Epithelial cell of esophagus (primary cell): Measurements from ENCODE around the gene FLVCR2.
A peak's percentile ranks its signal among the peaks of the same experiment; 100 is the strongest.

ENCODE experiments used
- DNase-seq: peaks from one replicate; pipeline ENCODE4 v3.0.0; 2010; ENCODE audit warnings: low read depth
- H3K4me3 ChIP-seq: 2 replicates; pipeline ENCODE4 v1.5.1; 2011; ENCODE audit warnings: mild to moderate bottlenecking, low read length, control low read depth
- CTCF ChIP-seq: IDR thresholded peaks from 2 replicates; pipeline ENCODE4 v1.5.1; 2011; ENCODE audit warnings: low read depth, mild to moderate bottlenecking, low read length, control low read depth, inconsistent platforms; ENCODE audit not compliant: insufficient read depth; ENCODE audit errors: missing control alignments

The FLVCR2 gene

DNA sequence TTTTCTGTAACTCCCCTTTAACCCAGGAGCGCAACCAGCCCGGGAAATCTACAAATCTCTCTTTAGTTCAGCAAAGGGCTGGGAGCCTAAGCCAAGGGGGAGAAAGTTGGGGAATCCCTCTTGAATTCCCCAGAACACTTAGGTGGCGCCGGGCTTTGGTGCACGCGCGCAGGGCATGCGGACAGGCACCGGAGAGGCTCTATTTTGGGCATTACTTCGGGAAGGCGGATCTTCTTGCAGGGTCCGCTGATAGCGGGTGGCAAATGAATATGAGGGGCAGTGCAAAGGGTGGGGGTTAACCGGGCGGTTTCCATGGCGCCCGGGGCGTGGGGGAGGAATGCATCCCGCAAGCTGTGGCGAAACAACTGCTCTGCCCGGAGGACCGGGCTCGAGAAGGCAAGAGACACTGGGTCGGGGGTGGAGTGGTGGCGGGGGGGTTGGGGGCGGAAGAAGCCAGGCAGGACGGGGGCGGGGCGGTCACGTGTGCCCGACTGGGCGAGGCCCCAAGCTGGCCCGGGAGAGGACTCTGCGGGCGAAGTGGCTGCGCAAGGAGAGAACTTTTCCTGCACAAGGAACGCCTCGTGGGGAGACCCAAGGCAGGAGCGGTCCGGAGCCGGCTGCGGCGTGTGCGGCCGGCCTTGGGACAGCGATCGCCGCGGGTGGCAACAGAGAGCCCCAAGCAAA lies at the start of gene FLVCR2:
Gene FLVCR2 (plus strand): TSS at position 519 of the 684 bp plus-strand sequence. CDS start 353 bp downstream, outside the sequence.
- peak; percentile 62 for DNase-seq
- peak within 1 kb of the TSS; percentile 56 for H3K4me3 ChIP-seq
- TF ChIP-seq CTCF, result no peak

DNA sequence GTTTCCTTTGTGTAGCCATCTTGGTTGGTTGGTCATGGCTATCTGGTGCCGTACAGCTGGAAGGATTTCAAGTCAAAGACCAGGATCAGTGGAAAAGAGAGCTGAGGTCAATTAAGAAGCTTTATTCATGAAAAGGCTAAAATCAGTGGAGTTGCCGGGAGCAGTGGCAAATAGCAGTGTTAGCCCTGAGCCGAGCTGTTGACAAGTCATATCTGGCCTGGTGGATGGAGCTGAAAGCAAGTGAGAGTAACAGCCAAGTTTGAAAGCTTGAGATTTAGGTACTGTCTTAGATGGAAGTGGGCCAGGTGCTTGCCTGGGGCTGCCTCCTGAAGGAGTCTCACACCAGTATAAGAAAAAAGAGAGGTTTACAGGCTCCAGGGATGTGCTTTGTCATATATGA lies 47.2 kb upstream of the FLVCR2 start:
- H3K4me3 ChIP-seq, result no peak overlapping the region
- no peak for DNase-seq
- TF ChIP-seq CTCF, result no peak

- TF ChIP-seq CTCF, result no peak
- no peak overlapping the region for H3K4me3 ChIP-seq
- peak; percentile 35 for DNase-seq
Measured at GRCh38 chr14:75531660-75532317, 46.6 kb upstream of the FLVCR2 start.

- TF ChIP-seq CTCF, result no peak
- H3K4me3 ChIP-seq, result no peak overlapping the region
- DNase-seq, result no peak
Measured at GRCh38 chr14:75533791-75534555, 44.4 kb upstream of the FLVCR2 start.

- no peak for TF ChIP-seq CTCF
- H3K4me3 ChIP-seq, result no peak overlapping the region
- DNase-seq, result no peak
Measured at GRCh38 chr14:75535164-75535898, 43.1 kb upstream of the FLVCR2 start.

DNA sequence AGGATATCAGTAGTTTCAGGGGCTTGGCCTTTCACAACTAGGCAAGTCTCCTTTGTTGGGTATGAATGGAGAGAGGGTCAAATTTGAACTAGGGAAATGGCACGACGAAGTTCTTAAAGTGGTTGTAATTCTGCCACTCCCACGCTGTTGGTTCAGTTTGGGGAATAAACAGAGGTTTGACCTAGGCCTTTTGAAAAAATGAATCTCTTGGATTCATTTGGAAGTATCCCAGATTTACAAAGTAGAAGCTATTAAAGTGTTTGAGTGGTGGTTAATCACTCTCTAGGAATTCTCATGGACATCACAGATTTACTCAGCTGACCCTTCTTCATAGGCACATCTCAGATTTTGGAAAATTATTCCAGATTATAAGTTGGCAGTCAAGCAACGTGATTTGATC lies 41.3 kb upstream of the FLVCR2 start:
- no peak overlapping the region for H3K4me3 ChIP-seq
- TF ChIP-seq CTCF, result no peak
- DNase-seq, result no peak
